Stimulated activated effector memory CD8-positive, alpha-beta T cell treated with anti-CD3 and anti-CD28 coated beads, Interleukin-12 subunit alpha, Interleukin-12 subunit beta, amount 100 ng/mL, for 72 hours (primary cell): ENCODE data around the gene LCA5.
"Not testable (repeated sequence)": the region's sequence is repeated elsewhere in the genome, so short reads cannot be mapped to it uniquely, and the experiment has no call there.

Source experiments
- ATAC-seq: fragments of 150-1000 bp; cut with Tn5 transposase; 2 replicates; pipeline ENCODE4 v1.10.0; 2021
- DNase-seq, 2 donors: peaks; one replicate each; pipeline ENCODE4 v3.0.0; 2021 to 2022; ENCODE audit warnings: low spot score in 2 of 2
- H3K27ac Mint-ChIP-seq: one replicate; pipeline ENCODE4 v1.8.0; 2022; ENCODE audit warnings: mild to moderate bottlenecking, mixed read lengths
- H3K36me3 Mint-ChIP-seq: one replicate; pipeline ENCODE4 v1.8.0; 2022; ENCODE audit warnings: mild to moderate bottlenecking, mixed read lengths
- H3K4me1 Mint-ChIP-seq: one replicate; pipeline ENCODE4 v1.8.0; 2022; ENCODE audit warnings: mixed read lengths
- H3K4me3 Mint-ChIP-seq: one replicate; pipeline ENCODE4 v1.8.0; 2022; ENCODE audit warnings: mild to moderate bottlenecking, mixed read lengths
- H3K9me3 Mint-ChIP-seq: one replicate; pipeline ENCODE4 v1.8.0; 2022; ENCODE audit warnings: mixed read lengths

The LCA5 gene

GRCh38 chr6:79461205-79461604, 76.0 kb downstream of the LCA5 start:
- ATAC-seq (peak; percentile 21), DNase-seq (no peak)
- no peaks in the 10 kb centered on the region for H3K36me3 Mint-ChIP-seq
- H3K4me3 Mint-ChIP-seq: no peak overlapping the region
- no peaks in the 10 kb centered on the region for H3K9me3 Mint-ChIP-seq
- H3K27ac Mint-ChIP-seq: no peak overlapping the region
- H3K4me1 Mint-ChIP-seq: no peaks in the 10 kb centered on the region

- Mint-ChIP-seq H3K27ac (no peak overlapping the region), H3K9me3 (no peaks in the 10 kb centered on the region), H3K4me3 (no peak overlapping the region), H3K36me3 (no peaks in the 10 kb centered on the region), H3K4me1 (no peaks in the 10 kb centered on the region)
- ATAC-seq (no peak), DNase-seq (no peak)
These were observed 81.8 kb downstream of the LCA5 start for GRCh38 chr6:79455446-79455845.

GRCh38 chr6:79453558-79454042, 83.6 kb downstream of the LCA5 start:
- Mint-ChIP-seq H3K27ac (no peak overlapping the region), H3K4me3 (no peak overlapping the region), H3K36me3 (no peaks in the 10 kb centered on the region), H3K4me1 (no peaks in the 10 kb centered on the region), H3K9me3 (no peaks in the 10 kb centered on the region)
- ATAC-seq: peak; percentile 37
- DNase-seq: no peak

- no peak for ATAC-seq
- no peaks in the 10 kb centered on the region for H3K4me1 Mint-ChIP-seq
These were observed 86.2 kb downstream of the LCA5 start for GRCh38 chr6:79450984-79451383.

GRCh38 chr6:79446006-79446405, 91.2 kb downstream of the LCA5 start:
- H3K36me3 Mint-ChIP-seq: no peaks in the 10 kb centered on the region
- no peaks in the 10 kb centered on the region for H3K4me1 Mint-ChIP-seq
- ATAC-seq: no peak
- H3K27ac Mint-ChIP-seq: no peak overlapping the region
- no peak overlapping the region for H3K4me3 Mint-ChIP-seq
- DNase-seq: no peak
- no peaks in the 10 kb centered on the region for H3K9me3 Mint-ChIP-seq

More at GRCh38 chr6:79450984-79451383, 86.2 kb downstream of the LCA5 start:
- no peak overlapping the region for H3K4me3 Mint-ChIP-seq
- no peak overlapping the region for H3K27ac Mint-ChIP-seq
- H3K9me3 Mint-ChIP-seq: no peaks in the 10 kb centered on the region
- H3K36me3 Mint-ChIP-seq: no peaks in the 10 kb centered on the region
- DNase-seq: no peak

- H3K27ac Mint-ChIP-seq, ATAC-seq, H3K4me3 Mint-ChIP-seq, H3K4me1 Mint-ChIP-seq, H3K36me3 Mint-ChIP-seq, DNase-seq, H3K9me3 Mint-ChIP-seq: not testable (repeated sequence)
These were observed 93.4 kb downstream of the LCA5 start for GRCh38 chr6:79443876-79444275.

GRCh38 chr6:79441192-79441591, 96.0 kb downstream of the LCA5 start:
- Mint-ChIP-seq H3K9me3 (no peaks in the 10 kb centered on the region), H3K4me3 (no peak overlapping the region), H3K4me1 (no peaks in the 10 kb centered on the region), H3K36me3 (no peaks in the 10 kb centered on the region), H3K27ac (no peak overlapping the region)
- DNase-seq (no peak), ATAC-seq (no peak)

GRCh38 chr6:79440598-79440997, 96.6 kb downstream of the LCA5 start:
- no peak for DNase-seq
- H3K27ac Mint-ChIP-seq: no peak overlapping the region
- no peak for ATAC-seq
- no peak overlapping the region for H3K4me3 Mint-ChIP-seq
- H3K36me3 Mint-ChIP-seq: no peaks in the 10 kb centered on the region
- no peaks in the 10 kb centered on the region for H3K9me3 Mint-ChIP-seq
- H3K4me1 Mint-ChIP-seq: no peaks in the 10 kb centered on the region

GRCh38 chr6:79438030-79438429, 99.2 kb downstream of the LCA5 start:
- no peaks in the 10 kb centered on the region for H3K9me3 Mint-ChIP-seq
- H3K36me3 Mint-ChIP-seq: no peaks in the 10 kb centered on the region
- H3K4me1 Mint-ChIP-seq: no peaks in the 10 kb centered on the region
- ATAC-seq: no peak
- no peak overlapping the region for H3K4me3 Mint-ChIP-seq
- H3K27ac Mint-ChIP-seq: no peak overlapping the region
- DNase-seq: no peak

GRCh38 chr6:79436241-79436640, 101.0 kb downstream of the LCA5 start:
- H3K27ac Mint-ChIP-seq: no peak overlapping the region
- no peaks in the 10 kb centered on the region for H3K36me3 Mint-ChIP-seq
- H3K4me1 Mint-ChIP-seq: no peaks in the 10 kb centered on the region
- DNase-seq (no peak), ATAC-seq (no peak)
- no peak overlapping the region for H3K4me3 Mint-ChIP-seq
- H3K9me3 Mint-ChIP-seq: no peaks in the 10 kb centered on the region

GRCh38 chr6:79435746-79436145, 101.5 kb downstream of the LCA5 start:
- Mint-ChIP-seq H3K4me3 (no peak overlapping the region), H3K9me3 (no peaks in the 10 kb centered on the region), H3K36me3 (no peaks in the 10 kb centered on the region), H3K4me1 (no peaks in the 10 kb centered on the region), H3K27ac (no peak overlapping the region)
- DNase-seq (no peak), ATAC-seq (no peak)
